RWPE2 (cell line): ENCODE measurements around the gene PTPRK.

Experiments used
- ATAC-seq: fragments of 200-7000 bp; cut with Tn5 transposase; 3 replicates; pipeline ENCODE4 v1.9.1; 2021; ENCODE audit warnings: low read depth
- DNase-seq: peaks from one replicate; pipeline ENCODE4 v3.0.0-alpha.2; 2020; ENCODE audit warnings: low spot score
- H3K27ac ChIP-seq: fragments of 450-650 bp; 2 replicates; pipeline ENCODE4 v1.5.1; 2017; ENCODE audit warnings: mild to moderate bottlenecking; ENCODE audit not compliant: poor library complexity, severe bottlenecking
- H3K27me3 ChIP-seq: fragments of 250-450 bp; sonication (Bioruptor Pico); 2 replicates; pipeline ENCODE4 v1.5.1; 2021; ENCODE audit warnings: mild to moderate bottlenecking, moderate library complexity; ENCODE audit not compliant: insufficient read depth, poor library complexity, severe bottlenecking
- H3K36me3 ChIP-seq: fragments of 250-450 bp; sonication (Bioruptor Pico); 2 replicates; pipeline ENCODE4 v1.5.1; 2020; ENCODE audit warnings: low read depth, mild to moderate bottlenecking, moderate library complexity
- H3K4me1 ChIP-seq: fragments of 250-450 bp; sonication (Bioruptor Pico); 2 replicates; pipeline ENCODE4 v1.5.1; 2021; ENCODE audit warnings: mild to moderate bottlenecking, moderate library complexity; ENCODE audit not compliant: insufficient read depth, poor library complexity, severe bottlenecking
- H3K4me3 ChIP-seq: fragments of 250-450 bp; sonication (Bioruptor Pico); 2 replicates; pipeline ENCODE4 v1.5.1; 2021; ENCODE audit warnings: mild to moderate bottlenecking, moderate library complexity; ENCODE audit not compliant: severe bottlenecking
- H3K9me3 ChIP-seq: fragments of 250-450 bp; sonication (Bioruptor Pico); 2 replicates; pipeline ENCODE4 v1.5.1; 2021; ENCODE audit warnings: mild to moderate bottlenecking, moderate library complexity; ENCODE audit not compliant: severe bottlenecking
- CTCF ChIP-seq: fragments of 450-650 bp; IDR thresholded peaks from one replicate; pipeline ENCODE4 v1.5.1; 2017; ENCODE audit warnings: mild to moderate bottlenecking, moderate library complexity; ENCODE audit not compliant: poor library complexity, severe bottlenecking

PTPRK gene

GRCh38 chr6:128069188-128069587 is 451.2 kb downstream of the PTPRK start:
- no peaks in the 10 kb centered on the region for H3K27me3 ChIP-seq
- ATAC-seq, result no peak
- H3K36me3 ChIP-seq, result peaks cover 51% of the 10 kb centered on the region
- no peaks in the 10 kb centered on the region for H3K9me3 ChIP-seq
- no peak overlapping the region for H3K4me3 ChIP-seq
- H3K4me1 ChIP-seq, result no peaks in the 10 kb centered on the region
- TF ChIP-seq CTCF, result no peak
- no peak overlapping the region for H3K27ac ChIP-seq
- DNase-seq, result no peak

- TF ChIP-seq CTCF, result no peak
- ATAC-seq, result no peak
- Histone ChIP-seq H3K27ac (no peak overlapping the region), H3K27me3 (no peaks in the 10 kb centered on the region), H3K9me3 (no peaks in the 10 kb centered on the region), H3K36me3 (peaks cover 45% of the 10 kb centered on the region), H3K4me3 (no peak overlapping the region), H3K4me1 (no peaks in the 10 kb centered on the region)
- DNase-seq, result no peak
Measured at GRCh38 chr6:128068119-128068479, 452.3 kb downstream of the PTPRK start.

- Histone ChIP-seq H3K27ac (no peak overlapping the region), H3K4me3 (no peak overlapping the region), H3K9me3 (no peaks in the 10 kb centered on the region), H3K36me3 (peaks cover 41% of the 10 kb centered on the region), H3K27me3 (no peaks in the 10 kb centered on the region), H3K4me1 (no peaks in the 10 kb centered on the region)
- no peak for DNase-seq
- TF ChIP-seq CTCF, result no peak
- no peak for ATAC-seq
Measured at GRCh38 chr6:128067446-128068118, 452.8 kb downstream of the PTPRK start.

GRCh38 chr6:128065072-128065471 is 455.3 kb downstream of the PTPRK start:
- DNase-seq, result no peak
- Histone ChIP-seq H3K27ac (no peak overlapping the region), H3K9me3 (no peaks in the 10 kb centered on the region), H3K4me1 (no peaks in the 10 kb centered on the region), H3K36me3 (peaks cover 37% of the 10 kb centered on the region), H3K4me3 (no peak overlapping the region), H3K27me3 (no peaks in the 10 kb centered on the region)
- no peak for ATAC-seq
- no peak for TF ChIP-seq CTCF

- Histone ChIP-seq H3K4me3 (no peak overlapping the region), H3K27ac (no peak overlapping the region), H3K4me1 (no peaks in the 10 kb centered on the region), H3K9me3 (no peaks in the 10 kb centered on the region), H3K27me3 (no peaks in the 10 kb centered on the region), H3K36me3 (peaks cover 38% of the 10 kb centered on the region)
- DNase-seq (no peak), ATAC-seq (no peak)
- no peak for TF ChIP-seq CTCF
Measured at GRCh38 chr6:128064540-128064895, 455.9 kb downstream of the PTPRK start.
